H9 (cell line): ENCODE results near the gene TMEM123. TPM values are rescaled to one million over a fixed set of nuclear protein-coding genes. Genes with fewer than 3 reads are reported as not detected.

Source experiments
- DNase-seq: peaks from one replicate; pipeline ENCODE4 v3.0.0-alpha.2; 2017
- H2AFZ ChIP-seq: one replicate; pipeline ENCODE4 v1.6.1; 2013; ENCODE audit warnings: mild to moderate bottlenecking, low read length, control low read depth, moderate library complexity
- H2AK5ac ChIP-seq: 2 replicates; pipeline ENCODE4 v1.6.1; 2013; ENCODE audit warnings: low read length, control low read depth, mixed read lengths; ENCODE audit not compliant: insufficient read length
- H2BK120ac ChIP-seq: one replicate; pipeline ENCODE4 v1.6.1; 2013; ENCODE audit warnings: low read depth, mild to moderate bottlenecking, low read length, control low read depth, inconsistent platforms; ENCODE audit not compliant: poor library complexity, severe bottlenecking
- H2BK12ac ChIP-seq: 2 replicates; pipeline ENCODE4 v1.6.1; 2013; ENCODE audit warnings: low read length, control low read depth, mixed read lengths, low read depth; ENCODE audit not compliant: insufficient read length
- H2BK15ac ChIP-seq: 2 replicates; pipeline ENCODE4 v1.6.1; 2013; ENCODE audit warnings: low read depth, low read length, control low read depth
- H2BK20ac ChIP-seq: one replicate; pipeline ENCODE4 v1.6.1; 2013; ENCODE audit warnings: low read depth, mild to moderate bottlenecking, low read length, control low read depth, inconsistent platforms; ENCODE audit not compliant: poor library complexity, severe bottlenecking
- H2BK5ac ChIP-seq: 2 replicates; pipeline ENCODE4 v1.6.1; 2013; ENCODE audit warnings: low read length, control low read depth, mixed read lengths; ENCODE audit not compliant: insufficient read length
- H3K14ac ChIP-seq: 2 replicates; pipeline ENCODE4 v1.6.1; 2013; ENCODE audit warnings: low read length, control low read depth; ENCODE audit not compliant: insufficient read depth
- H3K18ac ChIP-seq: 2 replicates; pipeline ENCODE4 v1.6.1; 2013; ENCODE audit warnings: low read depth, mild to moderate bottlenecking, mixed read lengths, low read length, control low read depth; ENCODE audit not compliant: insufficient read length
- H3K23ac ChIP-seq: 2 replicates; pipeline ENCODE4 v1.6.1; 2013; ENCODE audit warnings: low read length, control low read depth, mixed read lengths, low read depth; ENCODE audit not compliant: insufficient read length
- H3K23me2 ChIP-seq: 2 replicates; pipeline ENCODE4 v1.6.1; 2013; ENCODE audit warnings: low read depth, mild to moderate bottlenecking, mixed read lengths, low read length, control low read depth; ENCODE audit not compliant: insufficient read length, poor library complexity, severe bottlenecking
- H3K27ac ChIP-seq: 2 replicates; pipeline ENCODE4 v1.5.1; 2013; ENCODE audit warnings: low read length, control low read depth, mixed read lengths, low read depth; ENCODE audit not compliant: insufficient read length
- H3K27me3 ChIP-seq: 2 replicates; pipeline ENCODE4 v1.6.1; 2013; ENCODE audit warnings: low read length, control low read depth, inconsistent platforms; ENCODE audit not compliant: insufficient read depth
- H3K4ac ChIP-seq: 2 replicates; pipeline ENCODE4 v1.6.1; 2013; ENCODE audit warnings: low read depth, mild to moderate bottlenecking, control low read depth, inconsistent platforms, low read length, moderate library complexity
- H3K4me1 ChIP-seq: 2 replicates; pipeline ENCODE4 v1.6.1; 2013; ENCODE audit warnings: low read length, control low read depth, inconsistent platforms; ENCODE audit not compliant: insufficient read depth
- H3K4me2 ChIP-seq: 2 replicates; pipeline ENCODE4 v1.6.1; 2013; ENCODE audit warnings: low read length, control low read depth, mixed read lengths; ENCODE audit not compliant: insufficient read length, insufficient read depth
- H3K56ac ChIP-seq: 2 replicates; pipeline ENCODE4 v1.6.1; 2013; ENCODE audit warnings: low read depth, mild to moderate bottlenecking, mixed read lengths, low read length, control low read depth; ENCODE audit not compliant: insufficient read length
- H3K79me1 ChIP-seq: 2 replicates; pipeline ENCODE4 v1.6.1; 2013; ENCODE audit warnings: low read depth, mild to moderate bottlenecking, moderate library complexity, low read length, control low read depth, inconsistent platforms; ENCODE audit not compliant: insufficient read depth, poor library complexity, severe bottlenecking
- H3K79me2 ChIP-seq: 2 replicates; pipeline ENCODE4 v1.6.1; 2013; ENCODE audit warnings: low read length, control low read depth, inconsistent platforms; ENCODE audit not compliant: insufficient read depth
- H3K9ac ChIP-seq: 2 replicates; pipeline ENCODE4 v1.6.1; 2013; ENCODE audit warnings: low read length, control low read depth, mixed read lengths; ENCODE audit not compliant: insufficient read length; ENCODE audit errors: extremely low read depth
- H3K9me3 ChIP-seq: one replicate; pipeline ENCODE4 v1.6.1; 2013; ENCODE audit warnings: low read depth, low read length, inconsistent platforms; ENCODE audit not compliant: control insufficient read depth
- H3T11ph ChIP-seq: one replicate; pipeline ENCODE4 v1.6.1; 2013; ENCODE audit warnings: mild to moderate bottlenecking, low read length, control low read depth, inconsistent platforms
- H4K20me1 ChIP-seq: one replicate; pipeline ENCODE4 v1.6.1; 2013; ENCODE audit not compliant: control insufficient read depth, insufficient read length, insufficient read depth
- H4K5ac ChIP-seq: 2 replicates; pipeline ENCODE4 v1.6.1; 2013; ENCODE audit warnings: low read depth, mild to moderate bottlenecking, mixed read lengths, low read length, control low read depth; ENCODE audit not compliant: insufficient read length
- H4K8ac ChIP-seq: replicated peaks from 2 replicates; pipeline ENCODE4 v1.6.1; 2013; ENCODE audit warnings: low read length, control low read depth, mixed read lengths, low read depth; ENCODE audit not compliant: insufficient read length
- H4K91ac ChIP-seq: 2 replicates; pipeline ENCODE4 v1.6.1; 2013; ENCODE audit warnings: low read depth, mild to moderate bottlenecking, moderate library complexity, mixed read lengths, low read length, control low read depth; ENCODE audit not compliant: insufficient read length
- H3K27ac Mint-ChIP-seq, 3 experiments: 2 replicates in 2 of 3; 3 replicates in 1 of 3; pipeline ENCODE4 v1.8.0; 2020 to 2021; ENCODE audit warnings: mixed read lengths in 3 of 3, mild to moderate bottlenecking in 1 of 3, moderate library complexity in 1 of 3
- H3K27me3 Mint-ChIP-seq: 2 replicates; pipeline ENCODE4 v1.8.0; 2021; ENCODE audit warnings: low read depth, mild to moderate bottlenecking, moderate library complexity, mixed read lengths
- H3K36me3 Mint-ChIP-seq, 3 experiments: 2 replicates in 2 of 3; 3 replicates in 1 of 3; pipeline ENCODE4 v1.8.0; 2020 to 2021; ENCODE audit warnings: low read depth in 3 of 3, mixed read lengths in 3 of 3; ENCODE audit not compliant: insufficient read depth in 1 of 3
- H3K4me1 Mint-ChIP-seq, 2 experiments: 2 replicates each; pipeline ENCODE4 v1.8.0; 2020; ENCODE audit warnings: mixed read lengths in 2 of 2
- H3K4me3 Mint-ChIP-seq, 2 experiments: 2 replicates in 1 of 2; 3 replicates in 1 of 2; pipeline ENCODE4 v1.8.0; 2020 to 2021; ENCODE audit warnings: mild to moderate bottlenecking in 2 of 2, mixed read lengths in 2 of 2, moderate library complexity in 1 of 2
- H3K9me3 Mint-ChIP-seq, 2 experiments: 2 replicates in 1 of 2; 3 replicates in 1 of 2; pipeline ENCODE4 v1.8.0; 2020; ENCODE audit warnings: mild to moderate bottlenecking in 2 of 2, mixed read lengths in 2 of 2, moderate library complexity in 1 of 2
- CTCF ChIP-seq: fragments of 200-600 bp; sonication (generic); conservative IDR thresholded peaks from 3 replicates; pipeline ENCODE4 v1.8.0; 2021; ENCODE audit warnings: antibody characterized with exemption, mild to moderate bottlenecking
- WGBS: extraction: QIAGEN DNeasy Blood & Tissue Kit; methylation state at CpG from one replicate; pipeline ENCODE4 v1.1.7; 2013; ENCODE audit warnings: missing lambda C conversion rate, low lambda C conversion rate, mixed read lengths; ENCODE audit not compliant: insufficient read length; ENCODE audit errors: extremely low coverage; 5-methylcytosine and 5-hydroxymethylcytosine counted together
- total RNA-seq: library from RNA; stranded (reverse); gene quantifications from 2 replicates; pipeline ENCODE4 v1.2.1, GENCODE V29; 2021

The TMEM123 gene
- total RNA-seq, 1 experiment from 2014 or later, result 76.7 TPM

GRCh38 chr11:102451041-102451680 lies 1.4 kb downstream of the TMEM123 start:
- Mint-ChIP-seq H3K9me3 (no peaks in the 10 kb centered on the region; a peak in 1 of 5 replicates), H3K4me1 (peaks cover 52% of the 10 kb centered on the region in 2 experiments), H3K4me3 (peak overlapping the region; percentile 92 to 96), H3K36me3 (peaks cover 1 to 13% (median 10%) of the 10 kb centered on the region in 3 experiments; a peak in 5 of 7 replicates), H3K27ac (no peak overlapping the region), H3K27me3 (peaks cover 57% of the 10 kb centered on the region)
- peaks cover 17% of the 10 kb centered on the region for H3K23me2 ChIP-seq
- no peak overlapping the region for H4K5ac ChIP-seq
- peak overlapping the region; percentile 83 for H3K4me2 ChIP-seq
- H2BK12ac ChIP-seq, result no peak overlapping the region
- H3K14ac ChIP-seq, result peak overlapping the region; percentile 87; the same call in 1 of the 2 replicates
- H3K79me2 ChIP-seq, result no peaks in the 10 kb centered on the region
- H3K23ac ChIP-seq, result no peak overlapping the region
- no CpG with 5 or more reads among the region's 6 CpGs for WGBS
- no peaks in the 10 kb centered on the region for H4K20me1 ChIP-seq
- H4K91ac ChIP-seq, result no peak overlapping the region
- H3K56ac ChIP-seq, result no peak overlapping the region
- no peak overlapping the region for H4K8ac ChIP-seq
- H2BK5ac ChIP-seq, result no peak overlapping the region
- no peak overlapping the region for H3T11ph ChIP-seq
- no peaks in the 10 kb centered on the region for H3K9me3 ChIP-seq
- H3K4ac ChIP-seq, result no peak overlapping the region
- peaks cover 3% of the 10 kb centered on the region for H3K79me1 ChIP-seq
- no peak for DNase-seq
- H2BK20ac ChIP-seq, result no peak overlapping the region
- no peak overlapping the region for H3K27ac ChIP-seq
- no peak overlapping the region for H2BK120ac ChIP-seq
- no peak overlapping the region for H3K18ac ChIP-seq
- H3K9ac ChIP-seq, result peak overlapping the region; percentile 82
- H2BK15ac ChIP-seq, result no peak overlapping the region
- H2AFZ ChIP-seq, result no peak overlapping the region
- no peak for TF ChIP-seq CTCF
- peaks cover 7% of the 10 kb centered on the region; the same call in 1 of the 2 replicates for H3K27me3 ChIP-seq
- H3K4me1 ChIP-seq, result peaks cover 3% of the 10 kb centered on the region
- H2AK5ac ChIP-seq, result no peak overlapping the region
